Hematopoietic multipotent progenitor cell treated with erythropoietin and hydrocortisone succinate and interleukin-3 and kit ligand, for 8 days (in vitro differentiated cells): ENCODE results near the gene ITGA4.

Source experiments
- DNase-seq: peaks from one replicate; pipeline ENCODE4 v3.0.0-alpha.2; 2015

ITGA4 gene

DNA sequence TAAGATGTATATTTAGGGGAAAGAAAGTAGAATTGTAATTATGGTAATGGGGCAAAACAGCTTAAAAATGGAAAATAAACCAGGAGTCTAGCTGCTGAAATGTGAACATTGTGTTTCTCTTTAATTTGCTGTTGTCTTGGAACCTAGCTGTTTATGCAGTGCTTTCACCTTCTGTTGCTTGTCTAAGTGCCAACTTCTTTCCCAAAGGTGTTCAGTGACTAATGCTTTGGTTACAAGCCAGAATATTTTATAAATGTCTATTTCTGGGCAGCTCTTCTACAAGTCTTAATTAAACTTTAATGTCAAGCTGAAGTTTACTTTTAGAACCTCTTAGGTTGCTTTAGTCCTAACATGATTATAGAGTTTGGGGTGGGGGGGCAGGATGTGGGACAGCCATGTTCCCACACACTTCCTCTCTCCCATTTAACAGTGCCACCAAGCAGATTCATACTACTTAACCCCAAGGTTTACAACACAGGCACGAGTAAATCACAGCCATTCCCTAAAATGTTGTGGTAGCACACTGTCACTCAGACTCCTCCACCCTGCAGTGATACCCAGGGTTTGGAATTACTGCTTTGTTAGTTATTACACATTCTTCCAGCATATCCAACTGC lies 60.6 kb downstream of the ITGA4 start:
- no peak for DNase-seq

DNA sequence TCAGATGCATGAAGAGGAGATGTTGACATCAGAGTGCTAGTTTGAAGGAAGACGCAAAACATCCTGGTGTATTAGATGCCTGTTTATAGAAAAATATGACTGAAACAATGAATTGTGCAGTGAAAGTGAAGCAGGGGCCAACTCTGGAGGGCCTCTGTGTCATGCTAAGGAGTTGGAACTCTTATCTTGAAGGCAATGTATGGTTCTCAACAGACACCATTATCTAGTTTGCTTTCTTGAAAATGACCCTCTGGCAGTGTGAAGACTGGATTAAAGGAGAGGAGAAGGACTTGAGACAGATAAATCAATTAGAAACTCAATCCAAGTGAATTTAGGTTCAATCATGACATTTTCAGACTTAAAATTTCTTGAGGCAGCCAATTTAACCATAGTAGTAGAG lies 63.1 kb downstream of the ITGA4 start:
- peak; percentile 55 for DNase-seq

DNA sequence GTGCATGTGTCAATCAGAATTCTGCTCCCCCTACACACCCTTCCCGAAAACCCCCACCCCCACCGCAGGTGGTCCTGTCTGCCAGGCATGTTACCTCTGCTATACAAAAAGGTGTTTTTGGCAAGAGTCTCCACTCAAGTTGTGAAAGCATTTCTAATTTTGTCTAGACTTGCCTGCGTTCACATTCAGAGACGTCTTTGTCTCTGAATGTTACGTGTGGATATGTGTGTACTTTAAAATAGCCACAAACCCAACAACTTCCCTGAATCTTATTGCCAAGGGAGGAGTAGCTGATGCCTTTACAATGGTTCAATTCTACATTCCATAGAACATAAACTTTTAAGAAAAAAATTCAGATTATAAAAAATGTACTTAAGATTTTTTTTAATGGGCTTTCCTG lies 66.6 kb downstream of the ITGA4 start:
- no peak for DNase-seq

DNA sequence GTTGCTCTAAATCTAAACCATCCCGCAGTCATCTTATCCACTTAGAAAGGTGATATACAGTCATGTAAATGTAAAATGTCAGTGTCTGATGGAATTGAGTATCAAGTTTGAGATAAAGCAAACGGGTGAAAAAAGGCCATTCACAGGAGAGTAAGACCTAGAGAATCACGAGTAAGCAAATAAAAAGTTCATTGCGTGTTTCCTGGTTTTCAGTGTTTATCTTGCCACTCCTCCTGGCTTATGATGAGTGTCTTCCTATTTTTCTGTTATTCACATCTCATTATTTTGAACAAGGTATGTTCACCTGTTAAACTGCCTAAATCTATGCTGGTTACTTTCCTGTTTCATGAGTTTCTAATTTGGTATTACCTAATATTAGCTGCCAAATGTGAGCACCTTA lies 68.8 kb downstream of the ITGA4 start:
- DNase-seq: no peak

DNA sequence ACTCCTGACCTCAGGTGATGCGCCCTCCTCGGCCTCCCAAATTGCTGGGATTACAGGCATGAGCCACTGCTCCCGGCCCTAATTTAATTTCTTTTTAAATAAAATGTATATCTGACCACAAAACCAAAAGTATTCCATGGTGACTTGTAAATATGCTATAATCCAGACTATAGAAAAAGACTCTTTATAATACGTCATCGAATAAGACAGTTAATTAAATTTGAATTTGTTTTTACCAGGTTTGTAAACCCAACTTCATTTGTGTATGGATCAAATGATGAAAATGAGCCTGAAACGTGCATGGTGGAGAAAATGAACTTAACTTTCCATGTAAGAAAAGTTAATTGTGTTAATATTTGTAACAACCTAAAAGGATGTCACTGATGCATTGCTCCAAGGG lies 69.9 kb downstream of the ITGA4 start:
- no peak for DNase-seq

DNA sequence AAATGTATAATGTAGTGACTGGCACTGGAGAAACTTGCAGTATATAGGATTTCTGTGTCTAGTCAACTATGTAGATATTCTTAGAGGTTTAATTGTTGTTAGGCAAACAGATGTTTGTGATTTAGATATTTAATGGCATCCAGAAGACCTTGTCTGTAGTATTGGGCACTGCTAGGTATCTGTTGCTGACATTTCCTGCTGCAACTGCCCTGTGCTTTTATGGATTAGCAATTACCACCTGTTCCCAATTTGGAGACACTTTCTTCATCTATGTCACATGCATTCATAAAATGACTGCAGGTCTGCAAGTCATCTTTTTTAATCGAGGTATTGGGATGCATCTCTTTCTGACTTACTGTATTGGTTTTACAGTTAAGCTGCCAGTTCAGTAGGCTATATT lies 71.3 kb downstream of the ITGA4 start:
- DNase-seq: no peak

DNA sequence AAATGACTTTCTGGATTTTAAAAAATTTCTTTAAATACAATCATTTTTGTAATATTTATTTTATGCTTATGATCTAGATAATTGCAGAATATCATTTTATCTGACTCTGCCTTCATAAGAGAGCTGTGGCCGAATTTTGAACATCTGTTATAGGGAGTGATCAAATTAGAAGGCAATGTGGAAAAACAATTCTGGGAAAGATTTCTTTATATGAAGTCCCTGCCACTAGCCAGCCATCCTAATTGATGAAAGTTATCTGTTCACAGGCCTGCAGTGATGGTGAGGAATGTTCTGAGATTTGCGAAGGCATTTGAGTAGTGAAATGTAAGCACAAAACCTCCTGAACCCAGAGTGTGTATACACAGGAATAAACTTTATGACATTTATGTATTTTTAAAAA lies 79.5 kb downstream of the ITGA4 start:
- no peak for DNase-seq

DNA sequence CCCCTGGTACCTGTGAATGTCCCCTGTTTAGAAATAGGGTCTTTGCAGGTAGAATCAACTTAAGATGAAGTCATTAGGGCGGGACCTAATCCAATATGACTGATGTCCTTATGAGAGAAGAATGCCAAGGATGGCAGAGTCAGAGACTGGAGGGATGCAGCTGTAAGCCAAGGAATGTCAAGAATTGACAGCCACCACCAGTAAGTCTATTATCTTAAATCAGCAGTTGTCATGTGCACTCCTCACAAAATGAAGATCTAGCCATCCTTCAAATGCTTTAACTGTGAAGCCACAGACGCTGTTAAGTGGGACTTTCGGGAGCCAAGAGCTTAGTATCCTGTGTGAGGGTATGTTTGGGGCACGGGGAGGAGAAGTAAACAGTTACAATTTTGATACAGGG lies 83.2 kb downstream of the ITGA4 start:
- no peak for DNase-seq

DNA sequence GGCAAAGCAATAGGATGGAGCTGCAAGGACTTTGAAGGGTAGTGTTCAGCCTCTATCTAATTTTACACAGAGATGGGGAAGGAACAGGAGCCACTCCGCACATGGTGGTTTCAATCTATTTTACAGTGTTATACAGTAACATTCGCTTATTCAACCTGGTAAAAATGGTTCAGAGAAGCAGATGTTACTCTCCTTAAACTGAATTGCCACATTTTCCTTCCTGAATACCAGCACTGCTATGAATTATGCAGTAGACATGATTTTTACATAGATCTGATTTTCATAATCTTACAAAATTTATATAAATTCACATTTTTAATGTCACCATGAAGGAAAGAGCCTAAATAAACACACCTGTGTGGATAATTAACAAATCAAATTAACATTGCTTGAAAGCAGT lies 85.0 kb downstream of the ITGA4 start:
- DNase-seq: no peak

DNA sequence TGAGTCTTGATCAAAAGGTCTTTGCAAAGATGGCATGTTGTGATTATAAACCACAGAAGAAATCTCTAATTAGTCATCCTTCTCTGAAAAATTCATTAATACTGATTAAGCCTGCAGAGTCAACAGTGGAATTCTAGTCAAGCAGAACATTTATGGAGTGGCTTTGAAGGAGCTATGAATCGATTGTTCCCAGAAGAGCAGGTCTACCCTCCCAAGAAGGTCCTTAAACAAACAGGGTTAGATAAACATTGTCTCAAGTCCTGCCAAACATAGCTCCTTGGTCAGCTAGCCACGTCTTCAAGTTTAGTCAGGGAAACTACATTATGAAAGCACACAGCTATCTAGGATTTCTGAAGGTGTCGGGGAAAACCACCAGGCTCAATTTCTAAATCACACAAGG lies 88.9 kb downstream of the ITGA4 start:
- DNase-seq: no peak

DNA sequence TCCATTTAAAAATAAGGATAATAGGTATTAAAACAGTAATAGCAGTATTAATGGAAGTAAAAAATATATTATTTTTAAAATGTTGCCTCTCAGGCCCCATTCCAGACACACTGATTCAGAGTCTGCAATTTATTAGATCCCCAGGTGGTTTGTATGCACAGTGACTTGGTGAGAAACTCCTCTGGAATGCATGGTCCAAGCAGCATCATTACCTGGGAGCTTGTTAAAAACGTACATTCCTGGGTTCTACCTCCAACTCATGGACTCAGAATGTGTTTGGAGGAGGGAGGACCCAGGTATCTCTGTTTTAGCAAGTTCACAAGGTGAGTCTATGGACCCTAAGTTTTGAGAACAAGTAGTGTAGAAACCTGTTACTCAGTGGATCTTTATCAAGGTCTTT lies 95.6 kb downstream of the ITGA4 start:
- no peak for DNase-seq

DNA sequence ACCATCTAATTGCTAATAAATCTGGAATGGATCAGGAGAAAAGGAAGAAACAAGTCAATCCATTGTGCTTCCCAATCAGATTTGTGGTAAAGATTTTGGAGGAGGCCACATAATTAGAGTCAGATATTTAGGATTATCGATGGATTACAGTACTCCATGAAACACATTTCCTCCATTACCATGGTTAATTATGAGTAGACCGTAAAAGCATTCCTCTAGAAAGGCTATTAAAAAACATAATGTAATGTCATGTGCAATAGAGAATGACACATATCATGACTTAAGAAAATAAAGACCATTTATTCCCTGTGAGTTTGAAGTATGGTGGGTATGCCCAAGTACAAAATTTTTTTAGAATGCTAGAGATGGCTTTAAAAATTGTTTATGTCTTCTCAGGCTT lies 96.1 kb downstream of the ITGA4 start:
- DNase-seq: no peak

DNA sequence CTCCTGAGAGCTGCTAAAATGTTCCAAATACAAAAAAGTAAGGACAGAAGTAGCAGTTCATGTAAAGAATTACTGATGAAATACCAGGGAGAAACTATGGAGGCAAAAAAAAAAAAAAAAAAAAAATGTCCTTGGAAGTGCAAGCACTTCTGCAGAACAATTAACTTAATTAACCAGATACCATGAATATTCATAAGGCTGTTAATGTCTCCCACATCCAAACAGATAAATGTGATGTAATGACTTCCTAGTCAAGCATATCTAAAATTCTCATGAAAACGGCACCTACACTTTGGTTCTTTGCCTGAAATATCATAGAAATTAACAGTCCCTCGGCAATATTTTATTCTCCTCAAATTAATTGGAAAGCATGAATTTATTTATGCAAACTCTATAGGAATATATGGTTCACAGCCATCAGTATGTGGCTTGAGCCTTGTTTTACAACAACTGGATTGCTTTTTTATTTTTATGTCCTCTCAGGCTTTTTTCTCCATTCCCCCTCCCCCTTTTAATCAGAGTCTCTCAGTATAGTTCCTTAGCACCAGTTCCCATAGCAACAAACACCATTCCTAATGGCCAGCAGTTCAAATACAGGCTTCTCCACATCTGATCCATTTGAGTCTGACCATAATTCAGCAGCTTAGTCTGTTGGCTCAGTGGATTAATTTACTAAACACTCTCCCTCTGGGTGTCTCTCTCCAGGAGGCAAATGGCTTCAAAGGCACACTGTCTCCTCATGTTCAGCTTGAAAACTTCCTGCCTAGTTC lies 97.1 kb downstream of the ITGA4 start:
- no peak for DNase-seq

DNA sequence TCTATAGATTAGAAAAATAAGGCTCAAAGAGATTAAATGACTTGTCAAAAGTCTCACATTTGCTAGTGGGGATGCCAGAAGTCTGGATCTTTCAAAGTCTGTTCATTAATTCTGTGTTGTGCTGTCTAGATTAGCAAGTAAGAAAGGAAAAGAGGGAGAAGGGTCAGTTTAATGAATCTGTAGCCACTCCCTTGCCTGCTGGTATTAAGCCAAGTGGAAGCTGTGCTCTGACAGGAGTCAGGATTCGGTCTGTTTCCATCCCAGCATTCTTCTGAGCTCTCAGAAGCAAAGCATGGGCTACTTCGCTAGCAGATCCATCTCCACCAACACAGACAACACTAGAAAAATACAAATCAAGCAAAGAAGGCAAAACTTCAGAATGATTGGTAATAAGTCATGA lies 101.2 kb downstream of the ITGA4 start:
- no peak for DNase-seq

DNA sequence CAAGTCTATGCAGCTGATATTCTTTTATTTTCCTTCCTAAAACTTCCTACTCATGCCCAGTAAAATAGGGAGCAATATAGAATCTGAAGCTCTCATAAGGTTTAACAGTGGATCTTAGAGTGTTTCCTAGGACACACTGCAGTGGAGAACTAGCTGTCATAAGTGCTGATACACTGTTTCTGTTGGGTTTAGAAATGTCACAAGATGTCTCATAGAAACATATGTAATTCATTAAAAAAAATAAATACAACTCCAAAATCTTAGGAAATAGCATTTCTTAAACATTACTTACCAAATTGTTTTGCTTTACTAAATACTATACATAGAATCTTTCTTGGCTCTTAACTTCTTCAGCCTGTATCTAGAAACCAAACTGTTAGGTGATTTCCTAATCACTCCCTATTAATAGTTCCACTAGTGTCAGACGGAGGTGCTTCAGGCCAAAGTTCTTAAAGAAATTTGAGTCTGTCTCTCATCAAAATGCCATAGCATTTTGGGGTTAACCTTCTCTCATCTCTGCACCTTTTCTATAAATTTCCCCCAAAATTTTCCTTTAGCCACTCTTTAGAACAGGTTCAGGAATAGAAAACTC lies 106.0 kb downstream of the ITGA4 start:
- no peak for DNase-seq

DNA sequence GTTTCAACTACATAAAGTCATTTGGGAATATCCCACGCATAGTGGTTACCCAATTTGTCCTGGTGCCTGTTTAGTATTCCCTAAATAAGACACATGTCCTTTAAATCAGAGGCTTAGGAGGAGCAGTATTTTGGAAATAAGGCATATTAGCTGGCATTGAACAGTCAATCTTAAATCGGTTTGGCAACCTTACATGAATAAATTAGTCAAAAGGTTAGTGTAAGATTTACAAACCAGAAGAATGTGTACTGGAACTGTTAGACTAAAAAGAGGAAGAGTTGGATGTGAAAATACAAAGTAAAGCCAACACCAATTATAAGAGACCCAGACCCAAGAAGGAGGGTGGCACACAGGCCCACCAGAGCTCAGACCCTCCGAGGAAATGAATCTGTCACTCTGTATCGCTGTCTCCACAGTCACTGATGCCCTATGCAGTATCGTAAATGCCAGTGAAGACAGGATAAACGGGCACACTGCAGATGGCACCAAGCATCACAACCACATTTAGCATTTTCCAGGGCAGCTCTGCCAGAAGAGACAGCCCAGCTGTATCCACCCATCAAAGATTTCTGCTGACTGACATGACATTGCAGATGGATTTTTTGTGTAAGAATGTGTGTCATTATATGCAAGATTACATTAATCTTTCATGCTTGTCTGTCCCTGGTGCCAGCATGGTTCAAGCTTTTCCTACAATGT lies 109.3 kb downstream of the ITGA4 start:
- DNase-seq: no peak

DNA sequence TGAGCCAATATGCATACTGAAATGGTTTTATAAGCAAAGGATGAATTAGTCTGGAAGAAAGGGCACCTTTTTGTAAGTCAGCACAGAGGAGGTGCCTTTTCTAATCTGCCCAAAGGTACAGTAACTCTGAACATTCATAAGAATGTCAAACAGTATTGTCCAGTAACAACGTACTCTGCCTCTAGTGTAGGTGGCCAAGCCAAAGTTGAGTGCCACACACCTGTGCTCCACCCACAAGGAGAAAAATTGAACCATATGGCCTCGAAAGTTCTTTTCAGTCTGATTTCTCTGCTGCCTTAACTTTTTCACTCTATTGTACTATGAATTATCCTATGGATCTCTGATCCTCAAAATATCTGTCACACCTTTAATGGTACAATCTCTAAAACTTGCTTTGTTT lies 112.9 kb downstream of the ITGA4 start:
- DNase-seq: no peak

DNA sequence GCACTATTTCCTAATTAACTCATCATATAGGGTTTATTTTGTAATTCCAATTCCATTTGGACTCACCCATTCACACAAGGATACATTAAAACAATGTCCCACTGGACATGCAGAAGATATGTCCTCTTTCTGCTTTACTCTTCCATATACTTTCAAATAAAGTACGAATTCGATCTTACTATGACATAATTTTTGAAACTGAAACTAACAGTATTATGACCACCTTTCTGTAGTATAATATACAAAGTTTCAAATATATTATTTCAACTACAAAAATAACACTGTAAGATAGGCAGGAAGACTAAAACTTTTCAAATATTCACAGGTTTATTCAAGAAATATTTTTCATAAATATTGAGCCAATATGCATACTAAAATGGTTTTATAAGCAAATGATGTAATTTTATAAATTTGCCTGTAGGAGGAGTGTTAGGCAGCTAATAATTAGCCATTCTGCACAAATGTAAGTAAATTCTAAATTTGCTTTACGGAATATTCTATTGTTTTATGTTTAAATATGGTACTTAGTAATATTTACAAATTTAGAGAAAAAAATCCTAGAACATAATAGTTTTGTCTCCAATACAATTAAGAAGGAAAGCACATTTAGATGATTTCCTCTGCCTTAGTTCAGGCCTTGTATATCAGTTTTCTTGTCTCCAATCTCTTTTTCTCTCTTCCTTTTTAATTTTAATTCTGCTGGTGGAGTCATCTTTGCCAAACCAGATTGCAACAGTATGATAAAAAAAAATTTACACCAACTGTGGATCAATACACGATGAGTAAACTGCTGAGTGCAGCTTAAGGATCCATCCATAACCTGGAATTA lies 113.9 kb downstream of the ITGA4 start:
- DNase-seq: peak; percentile 36

DNA sequence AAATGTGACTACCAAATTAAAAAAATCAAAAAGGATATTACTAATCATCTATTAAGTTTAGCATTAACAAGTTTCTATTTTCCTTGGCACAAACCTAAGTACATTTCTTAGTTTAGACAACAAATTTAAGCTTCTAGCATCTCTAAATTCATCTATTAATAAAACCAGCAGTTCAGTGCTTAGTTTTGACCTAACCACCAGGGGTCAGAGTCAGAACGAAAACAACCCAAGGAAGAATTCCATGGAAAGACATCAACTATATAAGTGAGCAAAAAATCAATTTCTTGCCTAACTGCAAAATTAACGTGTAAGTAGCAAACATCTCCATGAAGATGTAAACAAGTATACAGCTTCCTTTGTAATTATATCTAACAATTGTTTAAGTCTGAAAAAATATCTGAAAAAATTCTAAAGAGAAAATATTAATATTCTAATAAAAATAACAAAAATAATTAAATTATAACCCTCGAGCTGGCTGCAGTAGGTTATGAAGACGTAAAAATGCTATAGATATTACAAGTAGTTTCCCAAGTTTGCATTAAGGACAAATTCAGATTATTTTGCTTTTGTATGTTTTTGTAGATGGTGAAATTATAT lies 116.1 kb downstream of the ITGA4 start:
- peak; percentile 43 for DNase-seq

DNA sequence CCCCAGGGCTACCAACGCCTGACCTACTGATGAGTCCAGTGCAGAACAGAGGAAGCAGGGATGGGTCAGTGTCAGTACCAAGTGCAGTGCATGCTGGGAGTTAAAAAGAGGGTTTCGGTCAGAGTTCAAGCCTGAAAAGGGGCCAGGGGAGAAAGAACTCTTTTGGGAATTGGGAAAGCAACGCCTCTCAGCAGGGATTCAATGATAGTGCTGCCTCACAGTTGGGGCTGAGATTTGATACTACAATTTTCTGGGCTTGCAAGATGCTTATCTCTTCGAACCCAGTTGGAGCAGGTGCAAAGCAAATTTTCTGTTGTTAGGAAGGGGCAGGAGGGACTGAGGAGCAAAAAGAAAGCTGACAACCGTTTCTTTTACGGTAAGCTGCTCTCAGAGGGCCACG lies 117.1 kb downstream of the ITGA4 start:
- DNase-seq: no peak

DNA sequence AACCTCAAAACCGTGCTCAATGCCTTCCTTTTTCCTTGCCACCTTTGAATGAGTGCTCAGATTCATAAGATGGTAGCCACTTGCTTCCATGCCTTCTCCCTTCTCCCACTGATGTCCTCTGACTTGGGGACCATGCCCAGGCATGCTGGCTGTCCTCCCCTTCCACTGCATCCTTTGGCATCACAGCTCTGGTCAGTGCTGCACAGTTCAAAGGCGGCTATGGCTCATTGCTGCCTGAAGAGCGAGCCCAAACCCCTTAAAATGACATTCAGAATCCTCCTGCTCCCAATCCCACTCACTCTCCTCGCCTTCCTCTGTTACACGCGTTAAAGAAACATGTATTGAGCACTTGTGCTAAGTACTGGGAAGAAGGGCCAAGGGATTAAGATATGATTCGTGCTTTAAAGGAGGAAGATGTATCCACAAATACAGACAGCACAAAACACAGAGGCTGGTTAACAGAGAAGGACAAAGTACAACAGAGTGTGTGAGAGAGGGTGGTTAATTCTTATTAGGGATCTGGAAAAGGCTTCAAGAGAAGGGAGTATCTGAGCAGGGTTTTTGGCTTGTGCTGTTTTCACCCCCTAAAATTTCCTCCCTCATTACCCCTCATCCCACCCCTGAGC lies 118.0 kb downstream of the ITGA4 start:
- no peak for DNase-seq

DNA sequence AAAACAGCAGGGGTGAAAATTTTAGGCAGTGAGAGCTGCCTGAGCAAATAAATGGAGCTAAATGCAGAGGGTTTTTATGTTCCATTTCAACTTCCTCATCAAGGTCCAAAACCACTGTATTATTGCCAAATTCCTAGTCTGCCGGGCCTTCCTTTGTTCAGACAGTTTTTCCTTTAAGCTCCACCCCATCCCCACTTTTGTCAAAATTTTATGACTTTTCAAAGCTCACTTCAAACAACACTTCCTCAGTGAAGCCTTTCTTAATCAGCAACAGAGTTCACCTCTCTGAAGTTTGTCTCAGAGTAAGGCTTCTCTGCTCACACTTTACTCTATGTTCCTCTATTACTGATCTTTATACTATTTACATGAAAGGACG lies 118.5 kb downstream of the ITGA4 start:
- DNase-seq: no peak
